ENCODE data around the gene ZDHHC3.

- TF ChIP-seq, protein P1, sequence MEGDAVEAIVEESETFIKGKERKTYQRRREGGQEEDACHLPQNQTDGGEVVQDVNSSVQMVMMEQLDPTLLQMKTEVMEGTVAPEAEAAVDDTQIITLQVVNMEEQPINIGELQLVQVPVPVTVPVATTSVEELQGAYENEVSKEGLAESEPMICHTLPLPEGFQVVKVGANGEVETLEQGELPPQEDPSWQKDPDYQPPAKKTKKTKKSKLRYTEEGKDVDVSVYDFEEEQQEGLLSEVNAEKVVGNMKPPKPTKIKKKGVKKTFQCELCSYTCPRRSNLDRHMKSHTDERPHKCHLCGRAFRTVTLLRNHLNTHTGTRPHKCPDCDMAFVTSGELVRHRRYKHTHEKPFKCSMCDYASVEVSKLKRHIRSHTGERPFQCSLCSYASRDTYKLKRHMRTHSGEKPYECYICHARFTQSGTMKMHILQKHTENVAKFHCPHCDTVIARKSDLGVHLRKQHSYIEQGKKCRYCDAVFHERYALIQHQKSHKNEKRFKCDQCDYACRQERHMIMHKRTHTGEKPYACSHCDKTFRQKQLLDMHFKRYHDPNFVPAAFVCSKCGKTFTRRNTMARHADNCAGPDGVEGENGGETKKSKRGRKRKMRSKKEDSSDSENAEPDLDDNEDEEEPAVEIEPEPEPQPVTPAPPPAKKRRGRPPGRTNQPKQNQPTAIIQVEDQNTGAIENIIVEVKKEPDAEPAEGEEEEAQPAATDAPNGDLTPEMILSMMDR (IDR thresholded peaks at IDR 0.05; ENCODE audit: low read depth, low read length, poor library complexity, severe bottlenecking) = no peak
- TF ChIP-seq EZH2phosphoT487 (IDR thresholded peaks at IDR 0.05; ENCODE audit: borderline replicate concordance, low read length) = no peak
Observed at GRCh38 chr3:44995142-44995770, 19.3 kb upstream of the ZDHHC3 start.

Data from DOHH2 (cell line).